ENCODE data around the gene ADIRF.
"Not testable (repeated sequence)": the region's sequence is repeated elsewhere in the genome, so short reads cannot be mapped to it uniquely, and the experiment has no call there.

The ADIRF gene

DNA sequence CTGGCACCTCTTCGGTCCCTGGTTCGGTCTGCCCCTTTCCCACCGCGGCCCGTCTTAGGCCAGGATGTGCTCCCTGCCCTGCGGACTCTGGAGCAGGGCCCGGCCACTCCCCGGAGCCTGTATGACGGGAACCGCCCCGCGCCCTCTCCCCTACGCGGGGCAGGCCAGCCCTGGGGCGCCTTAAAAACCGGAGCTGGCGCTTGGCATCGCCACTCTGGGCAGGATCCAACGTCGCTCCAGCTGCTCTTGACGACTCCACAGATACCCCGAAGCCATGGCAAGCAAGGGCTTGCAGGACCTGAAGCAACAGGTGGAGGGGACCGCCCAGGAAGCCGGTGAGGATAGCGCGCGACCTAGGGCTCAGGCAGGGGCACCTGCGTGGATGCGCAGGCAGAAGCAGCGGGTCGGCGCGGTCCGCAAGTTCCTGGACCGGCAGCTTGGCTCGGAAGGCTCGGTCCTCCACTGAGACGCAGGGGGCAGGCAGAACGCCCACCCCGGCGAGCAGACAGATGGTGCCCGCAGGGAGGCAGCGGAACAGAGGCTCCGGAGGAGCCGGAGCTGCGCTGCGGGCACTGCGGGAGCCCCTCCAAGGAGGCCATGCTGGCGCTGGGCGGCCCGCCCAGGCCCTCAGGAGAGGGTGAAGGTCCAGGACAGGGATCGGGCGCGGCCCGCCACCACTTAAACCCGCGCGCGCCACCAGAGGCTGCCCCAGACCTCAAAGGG is at the start of gene ADIRF:
TSS of gene ADIRF (plus strand) at position 212 of the 723 bp plus-strand sequence. CDS start at position 275, 63 bp downstream.
- no peak for DNase-seq

DNA sequence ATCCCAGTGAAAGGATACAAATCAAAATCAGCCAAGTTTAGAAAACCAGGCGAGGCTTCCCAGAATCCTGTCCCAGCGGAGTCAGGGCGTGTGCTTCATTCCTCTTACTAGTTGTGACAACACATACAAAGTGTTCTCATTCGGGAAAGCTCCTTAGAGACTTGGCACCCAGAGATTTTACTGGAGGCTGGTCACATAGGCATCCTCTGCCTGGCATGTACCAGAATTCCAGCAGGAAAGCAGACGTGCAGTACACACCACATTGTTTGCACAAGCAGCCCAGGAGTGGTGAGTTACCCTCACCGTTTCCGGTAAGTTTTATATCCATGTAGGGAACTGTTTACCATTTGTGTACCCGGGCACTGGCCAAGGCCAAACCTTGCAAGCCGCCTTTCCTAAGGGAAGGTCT is 45.7 kb upstream of the ADIRF start:
- no peak for DNase-seq

DNA sequence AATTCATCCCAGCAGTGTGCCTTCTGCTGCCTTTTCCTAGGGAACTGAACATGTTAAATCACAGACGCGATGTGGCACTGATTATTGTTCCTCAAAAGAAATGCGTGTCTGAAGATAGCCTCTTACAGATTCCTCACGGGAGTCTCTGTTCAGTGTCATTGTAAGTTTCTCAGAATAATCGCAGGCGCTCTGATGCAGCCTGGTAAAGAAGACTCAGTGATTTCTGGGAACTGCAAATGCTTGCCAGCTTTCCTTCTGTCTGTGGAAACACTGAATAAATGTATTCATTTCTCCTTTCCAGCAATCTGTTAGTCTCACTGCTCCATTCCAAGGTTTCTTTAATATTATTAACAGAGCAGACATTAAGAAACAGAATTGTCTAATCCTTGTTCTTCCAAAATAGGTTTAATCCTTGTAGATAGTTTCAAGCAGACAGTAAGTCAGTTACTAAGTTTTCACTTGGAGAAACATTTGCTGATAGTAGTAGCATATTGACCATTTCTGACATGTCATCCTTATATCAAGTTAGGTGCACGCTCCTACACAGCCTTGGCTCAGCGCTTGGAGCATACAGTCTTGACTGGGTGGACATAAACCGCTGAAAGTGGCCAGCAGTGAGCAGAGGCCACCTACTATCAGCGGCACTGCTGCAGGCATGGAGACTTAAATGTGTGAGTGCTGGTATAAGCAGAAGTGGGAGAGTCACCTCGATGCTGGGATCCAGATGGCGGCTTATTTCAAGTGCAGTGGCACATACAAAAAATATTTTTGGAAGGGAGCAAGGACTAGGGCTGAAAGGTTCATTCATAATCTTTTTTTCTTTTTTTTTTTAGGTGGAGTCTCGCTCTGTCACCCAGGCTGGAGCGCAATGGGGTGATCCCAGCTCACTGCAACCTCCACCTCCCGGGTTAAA is 38.6 kb upstream of the ADIRF start:
- no peak for DNase-seq

- DNase-seq: no peak
Observed at GRCh38 chr10:86931872-86932271, 36.4 kb upstream of the ADIRF start.

GRCh38 chr10:86932674-86933073 is 35.6 kb upstream of the ADIRF start:
- DNase-seq: no peak

GRCh38 chr10:86934162-86934711 is 34.0 kb upstream of the ADIRF start:
- DNase-seq: not testable (repeated sequence)

DNA sequence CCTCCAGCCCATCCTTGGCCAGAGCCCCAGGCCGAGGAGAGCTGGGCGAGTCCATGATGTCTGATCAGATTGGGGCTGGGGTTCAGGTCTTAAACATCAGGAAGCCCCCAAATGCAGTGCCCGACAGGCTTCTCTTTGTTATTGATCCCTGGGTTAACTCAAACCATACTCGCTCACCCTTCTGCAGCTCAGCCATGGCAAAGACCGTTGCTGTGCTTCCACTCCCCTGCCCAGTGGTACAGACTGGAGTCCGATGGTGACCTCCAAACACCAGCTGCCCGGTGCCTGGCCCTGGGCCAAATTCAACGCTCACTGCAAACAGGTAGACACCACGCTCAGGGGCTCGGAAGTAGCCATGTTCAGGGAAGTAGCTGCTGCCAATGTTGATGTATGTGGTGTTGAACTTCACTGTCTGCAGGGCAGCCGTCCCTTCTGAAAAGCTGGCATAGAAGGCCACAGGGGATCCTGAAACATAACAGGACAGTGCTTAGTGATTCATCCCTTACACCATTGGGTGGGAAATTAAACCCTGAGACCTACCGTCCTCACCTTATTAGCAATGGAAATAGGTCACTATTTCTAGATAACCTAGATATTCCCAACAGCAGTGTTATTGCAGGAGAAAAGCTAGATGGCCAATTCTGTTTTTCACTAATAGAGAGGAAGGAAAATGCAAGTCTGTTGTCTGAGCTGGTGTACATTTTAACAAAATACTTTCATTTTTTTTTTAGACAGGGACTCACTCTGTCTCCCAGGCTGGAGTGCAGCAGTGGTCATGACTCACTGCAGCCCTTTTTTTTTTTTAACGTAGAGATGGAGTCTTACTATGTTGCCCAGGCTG is 31.4 kb upstream of the ADIRF start:
- DNase-seq: no peak

GRCh38 chr10:86937502-86938154 is 30.7 kb upstream of the ADIRF start:
- no peak for DNase-seq

DNA sequence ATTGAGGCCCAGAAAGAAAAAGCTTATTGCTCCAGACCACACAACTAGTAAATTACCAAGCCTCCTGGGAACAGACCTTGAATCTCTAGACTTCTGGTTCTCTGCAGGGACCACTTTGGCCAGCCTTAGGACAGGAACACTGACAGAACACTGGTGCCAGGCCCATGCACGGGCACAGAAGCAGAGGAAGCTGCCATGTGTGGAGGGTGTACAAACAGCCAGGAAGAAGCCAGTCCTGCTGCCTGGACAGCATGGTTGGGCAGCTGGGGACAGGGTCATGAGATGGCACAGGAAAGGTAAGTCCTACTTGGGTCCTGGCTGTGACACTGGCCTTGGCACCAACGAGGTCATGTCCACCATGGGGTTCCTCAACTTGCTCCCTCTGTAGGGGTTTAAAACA is 30.0 kb upstream of the ADIRF start:
- no peak for DNase-seq

GRCh38 chr10:86940076-86940475 is 28.2 kb upstream of the ADIRF start:
- DNase-seq: not testable (repeated sequence)

- DNase-seq: no peak
Observed at GRCh38 chr10:86940677-86941076, 27.6 kb upstream of the ADIRF start.

DNA sequence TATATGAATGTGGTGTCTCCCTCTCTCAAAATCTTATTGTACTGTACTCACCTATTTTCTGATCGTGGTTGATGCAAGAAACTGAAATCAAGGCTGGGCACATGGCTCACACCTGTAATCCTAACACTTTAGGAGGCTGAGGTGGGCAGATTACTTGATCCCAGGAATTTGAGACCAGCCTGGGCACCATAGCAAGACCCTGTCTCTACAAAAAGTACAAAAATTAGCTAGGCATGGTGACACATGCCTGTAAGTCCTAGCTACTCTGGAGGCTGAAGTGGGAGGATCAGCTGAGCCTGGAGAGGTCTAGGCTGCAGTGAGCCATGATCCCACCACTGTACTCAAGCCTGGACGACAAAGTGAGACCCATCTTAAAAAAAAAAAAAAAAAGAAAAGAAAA is 26.9 kb upstream of the ADIRF start:
- DNase-seq: no peak

DNA sequence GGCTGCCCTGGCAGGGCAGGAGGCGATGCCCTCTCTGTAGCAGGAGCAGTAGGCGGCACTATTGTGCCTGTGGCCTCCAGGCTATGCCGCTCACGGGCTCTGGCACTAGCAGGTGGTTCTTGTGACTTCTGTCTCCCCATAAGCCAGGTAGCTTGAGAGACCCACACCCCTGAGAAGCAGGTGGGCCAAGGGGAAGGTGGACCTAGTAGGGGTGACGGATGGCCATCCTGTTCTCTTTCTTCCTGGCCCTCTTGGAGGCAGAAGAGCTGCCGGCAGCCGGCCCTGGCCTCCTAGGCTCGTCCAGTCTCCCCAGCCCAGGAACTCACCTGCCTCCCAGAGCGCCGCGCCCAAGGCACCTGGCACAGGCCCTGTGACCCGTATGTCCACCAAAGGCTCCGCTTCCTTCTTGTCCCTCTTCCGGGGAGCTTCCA is 26.3 kb upstream of the ADIRF start:
- no peak for DNase-seq

DNA sequence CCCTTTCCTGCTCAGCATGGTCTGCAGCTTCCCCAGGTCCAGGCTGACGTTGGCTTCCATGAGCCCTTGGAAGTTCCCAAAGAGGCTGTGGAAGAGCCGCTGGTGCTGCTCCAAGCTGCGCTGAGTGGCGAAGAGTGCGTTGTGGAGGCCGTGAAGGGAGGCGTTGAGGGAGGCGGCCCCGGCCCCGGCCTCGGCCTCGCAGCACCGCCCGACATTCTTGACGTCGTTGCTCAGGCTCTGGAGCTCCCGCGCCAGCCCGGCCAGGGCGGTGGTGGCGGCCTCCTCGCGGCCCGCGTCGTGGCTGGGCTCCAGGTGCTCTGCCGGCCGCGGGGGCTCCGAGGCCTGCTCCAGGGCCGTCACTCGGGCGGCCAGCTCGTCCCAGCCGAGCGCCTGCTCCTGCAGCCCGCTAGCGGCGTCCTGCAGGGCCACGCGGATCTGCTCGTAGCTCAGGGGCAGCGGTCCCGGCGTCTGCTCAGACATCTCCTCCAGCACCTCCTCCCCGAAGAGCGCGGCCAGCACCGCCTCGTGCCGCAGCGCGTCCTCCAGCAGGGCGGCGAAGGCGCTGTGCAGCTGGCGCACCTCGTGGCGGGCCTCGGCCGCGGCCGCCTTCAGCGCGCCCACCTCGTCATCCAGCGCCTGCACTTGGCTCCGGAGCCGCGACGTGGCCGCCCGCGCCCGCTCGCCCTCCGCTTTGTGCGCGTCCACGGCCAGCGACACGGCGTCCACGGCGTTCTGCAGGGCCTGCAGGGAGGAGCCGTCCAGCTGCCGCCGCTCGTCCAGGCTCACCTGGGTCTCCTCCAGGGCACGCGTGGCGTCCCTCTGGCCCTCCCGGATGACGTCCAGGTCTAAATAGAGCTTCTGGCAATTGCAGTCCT is 25.6 kb upstream of the ADIRF start:
- DNase-seq: no peak

DNA sequence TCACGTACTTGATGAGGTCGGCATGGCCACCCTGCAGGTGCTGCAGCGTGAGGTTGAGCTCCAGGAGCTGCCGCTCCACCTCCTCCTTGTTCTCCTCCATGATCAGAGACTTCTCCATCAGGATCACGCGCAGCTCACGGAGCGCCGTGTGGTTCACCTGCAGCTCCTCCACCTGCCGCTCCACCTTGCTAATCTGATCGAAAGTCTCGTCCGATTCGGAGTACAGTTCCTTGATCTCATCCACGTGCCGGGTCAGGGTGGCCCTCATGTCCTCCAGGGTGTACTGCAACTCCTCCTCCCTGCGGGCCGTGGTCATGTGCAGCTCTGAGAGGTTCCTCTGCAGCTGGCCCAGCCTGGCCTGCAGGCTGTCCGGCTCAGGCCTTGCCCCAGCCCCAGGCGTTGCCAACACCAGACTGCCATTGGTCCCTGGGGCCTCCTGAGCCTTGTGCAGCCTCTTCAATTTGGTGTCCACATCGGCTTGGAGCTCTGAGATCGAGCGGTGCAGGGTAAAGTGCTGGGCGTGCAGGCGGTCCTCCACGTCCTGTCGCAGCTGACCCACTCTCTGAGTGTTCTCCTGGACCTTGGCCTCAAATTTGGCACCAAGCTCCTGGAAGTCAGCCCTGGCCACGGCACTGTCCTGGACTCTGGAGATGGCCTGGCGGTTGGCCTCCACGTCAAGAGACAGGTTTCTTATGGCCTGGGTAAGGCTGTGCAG is 24.8 kb upstream of the ADIRF start:
- no peak for DNase-seq

DNA sequence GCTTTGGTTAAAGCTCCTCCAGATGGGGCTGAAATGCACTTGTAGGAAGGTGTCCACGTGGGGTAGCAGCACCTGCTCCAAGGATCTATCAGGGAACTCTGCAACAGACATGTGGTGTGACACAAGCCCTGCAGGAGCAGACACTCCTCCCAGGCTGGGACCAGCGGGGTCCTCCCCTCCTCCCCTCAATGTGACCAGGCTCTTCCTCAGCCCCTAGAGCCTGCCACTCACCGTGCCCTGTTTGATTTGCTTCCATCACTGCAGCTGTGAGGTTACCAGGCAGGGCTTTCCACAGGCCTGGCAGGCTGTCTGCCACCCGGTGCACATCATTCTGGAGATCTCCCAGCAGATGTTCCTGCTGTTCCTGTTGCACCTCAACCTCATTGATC is 24.3 kb upstream of the ADIRF start:
- no peak for DNase-seq

DNA sequence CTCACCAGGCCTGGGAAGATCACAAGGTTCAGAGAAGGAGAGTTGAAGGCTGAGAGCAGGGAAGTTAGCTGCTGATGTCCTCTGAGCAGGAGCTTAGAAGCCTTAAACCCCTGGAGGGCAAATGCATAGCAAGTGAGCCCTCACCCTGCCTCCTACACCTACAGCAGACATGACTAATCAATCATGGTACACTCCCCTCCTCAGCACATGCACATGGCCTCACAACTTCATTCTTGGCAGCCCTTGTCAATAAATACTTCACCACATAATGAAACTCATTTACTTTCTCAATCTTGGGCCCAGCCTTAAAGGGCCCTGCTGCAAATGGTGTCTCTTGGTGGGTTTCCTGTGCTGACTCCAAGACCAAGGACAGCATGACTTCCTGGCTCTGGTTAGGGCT is 23.8 kb upstream of the ADIRF start:
- DNase-seq: no peak

GRCh38 chr10:86944907-86945306 is 23.4 kb upstream of the ADIRF start:
- no peak for DNase-seq

DNA sequence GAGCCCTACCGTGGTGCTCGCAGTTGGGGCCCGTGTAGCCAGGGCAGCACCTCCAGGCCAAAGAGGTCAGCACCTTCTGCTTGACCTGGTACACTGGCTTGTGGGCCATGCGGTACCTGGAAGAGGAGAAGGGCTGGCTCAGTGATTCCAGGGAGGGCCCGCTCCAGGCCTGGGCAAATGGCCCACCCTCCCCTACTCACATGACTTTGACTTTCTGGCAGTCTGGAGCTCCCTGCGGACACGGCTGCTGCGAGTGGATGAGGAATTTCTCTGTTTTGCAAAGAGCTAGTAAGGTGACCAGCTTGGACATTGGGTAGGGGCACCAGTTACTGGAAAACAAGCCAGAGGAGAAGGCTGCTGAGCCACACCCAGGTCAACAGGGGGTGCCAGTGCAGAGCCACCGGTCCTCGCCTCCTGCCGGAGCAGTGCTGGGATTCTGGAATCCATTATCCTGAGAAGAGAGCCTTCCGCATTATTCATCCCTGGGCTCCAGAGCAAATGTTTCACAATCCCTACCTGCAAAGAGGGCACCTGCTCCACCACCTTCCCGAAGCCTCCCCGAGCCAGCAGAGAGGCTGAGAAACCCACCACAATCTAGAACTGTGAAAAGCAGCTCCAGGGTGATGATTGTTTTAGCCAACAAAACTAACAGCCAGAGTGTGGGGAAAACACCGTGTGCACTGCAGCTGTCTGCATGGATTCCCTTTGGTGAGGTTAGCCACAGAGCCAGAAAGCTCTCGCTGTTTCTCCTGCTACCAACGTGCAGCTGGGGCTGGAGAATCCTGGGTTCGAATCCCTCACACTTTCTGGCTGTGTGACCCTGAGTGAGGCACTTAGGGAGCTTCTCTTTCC is 22.7 kb upstream of the ADIRF start:
- no peak for DNase-seq

All from NCI-H2107 (cell line).